ENCODE results near the gene PLCB4. TPM values are rescaled to one million over a fixed set of nuclear protein-coding genes. Genes with fewer than 3 reads are reported as not detected.

PLCB4 gene
- polyA plus RNA-seq, 1 of the 3 experiments (the other 2 are of a cell fraction): 5.5 TPM

DNA sequence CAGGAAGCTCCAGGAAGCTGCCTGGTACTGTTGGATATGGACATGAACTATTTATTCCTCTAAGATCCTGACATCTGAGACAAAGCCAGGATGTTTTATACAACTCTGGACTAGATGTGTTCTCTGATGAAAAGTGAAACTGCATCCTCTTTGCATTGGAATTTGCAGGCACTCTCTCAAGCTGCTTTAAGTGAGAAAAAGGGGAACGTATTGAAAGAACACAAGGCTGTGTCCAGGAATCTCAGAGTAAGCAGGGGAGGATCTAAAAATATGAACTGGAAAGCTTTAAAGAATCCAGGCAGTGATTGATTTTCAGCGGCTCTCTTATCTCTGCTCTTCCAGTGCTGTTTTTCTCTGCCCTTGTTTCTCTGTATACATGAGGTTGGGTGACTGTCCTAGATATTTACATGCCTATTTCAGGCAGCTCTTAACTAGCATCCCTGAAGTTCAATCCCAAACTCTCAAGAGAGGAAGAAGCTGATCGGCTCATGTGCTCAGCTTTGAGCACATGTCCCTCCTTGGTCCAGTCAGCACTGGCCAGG, 193.8 kb downstream of the PLCB4 start:
- Histone ChIP-seq H3K27me3 (ENCODE audit: insufficient read depth) (no peaks in the 10 kb centered on the region), H3K4me3 (ENCODE audit: low read depth in 2 of 2, low read length in 1 of 2) (no peak overlapping the region; a peak in 1 of 4 replicates), H3K79me2 (ENCODE audit: insufficient read depth) (no peaks in the 10 kb centered on the region), H3F3A (replicated peaks; ENCODE audit: insufficient read depth) (no peaks in the 10 kb centered on the region), H2AFZ (ENCODE audit: low read depth) (no peak overlapping the region), H3K4me2 (no peak overlapping the region; the same call in 1 of the 2 replicates), H3K36me3 (replicated peaks in 1 of 2; ENCODE audit: control insufficient read depth in 1 of 2, insufficient read depth in 2 of 2, low read length in 1 of 2) (no peaks in the 10 kb centered on the region), H3K4me1 (ENCODE audit: control insufficient read depth in 1 of 2, insufficient read depth in 2 of 2, low read depth in 1 of 2, low read length in 1 of 2) (peaks cover 0 to 4% of the 10 kb centered on the region in 2 experiments; a peak in 3 of 4 replicates), H3K9me2 (no peaks in the 10 kb centered on the region), H3K27ac (ENCODE audit: low read depth in 2 of 2, low read length in 1 of 2) (peak overlapping the region; percentile 1 to 58; a peak in 3 of 4 replicates), H3K9me3 (no peaks in the 10 kb centered on the region), H4K20me1 (ENCODE audit: insufficient read depth) (no peaks in the 10 kb centered on the region), H3K9ac (no peak overlapping the region)
- WGBS (ENCODE audit: low lambda C conversion rate): 78% methylated on average over 3 of the region's 3 CpGs
- no peak for TF ChIP-seq ELF1 (IDR thresholded peaks at IDR 0.05)
- TF ChIP-seq TCF12 (IDR thresholded peaks at IDR 0.05): no peak
- TF ChIP-seq, protein P1, sequence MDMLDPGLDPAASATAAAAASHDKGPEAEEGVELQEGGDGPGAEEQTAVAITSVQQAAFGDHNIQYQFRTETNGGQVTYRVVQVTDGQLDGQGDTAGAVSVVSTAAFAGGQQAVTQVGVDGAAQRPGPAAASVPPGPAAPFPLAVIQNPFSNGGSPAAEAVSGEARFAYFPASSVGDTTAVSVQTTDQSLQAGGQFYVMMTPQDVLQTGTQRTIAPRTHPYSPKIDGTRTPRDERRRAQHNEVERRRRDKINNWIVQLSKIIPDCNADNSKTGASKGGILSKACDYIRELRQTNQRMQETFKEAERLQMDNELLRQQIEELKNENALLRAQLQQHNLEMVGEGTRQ (IDR thresholded peaks at IDR 0.05; ENCODE audit: borderline replicate concordance, low read depth, low read length): no peak
- no peak for TF ChIP-seq FOSL2 (IDR thresholded peaks at IDR 0.05; ENCODE audit: borderline replicate concordance, low read depth)
- no peak for TF ChIP-seq SMC3 (IDR thresholded peaks at IDR 0.05; ENCODE audit: low read depth, low read length)
- TF ChIP-seq RFX5 (IDR thresholded peaks at IDR 0.05; ENCODE audit: low read length): no peak
- TF ChIP-seq ZBTB33 (IDR thresholded peaks at IDR 0.05; ENCODE audit: borderline replicate concordance, low read depth): no peak
- TF ChIP-seq, protein P2, sequence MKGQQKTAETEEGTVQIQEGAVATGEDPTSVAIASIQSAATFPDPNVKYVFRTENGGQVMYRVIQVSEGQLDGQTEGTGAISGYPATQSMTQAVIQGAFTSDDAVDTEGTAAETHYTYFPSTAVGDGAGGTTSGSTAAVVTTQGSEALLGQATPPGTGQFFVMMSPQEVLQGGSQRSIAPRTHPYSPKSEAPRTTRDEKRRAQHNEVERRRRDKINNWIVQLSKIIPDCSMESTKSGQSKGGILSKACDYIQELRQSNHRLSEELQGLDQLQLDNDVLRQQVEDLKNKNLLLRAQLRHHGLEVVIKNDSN (IDR thresholded peaks at IDR 0.05; ENCODE audit: borderline replicate concordance, low read depth): no peak
- no peak for TF ChIP-seq EP300 (IDR thresholded peaks at IDR 0.05; ENCODE audit: borderline replicate concordance in 1 of 2, low read depth in 1 of 2, low read length in 1 of 2)
- no peak for TF ChIP-seq GATA2 (CRISPR knock-in tag; IDR thresholded peaks at IDR 0.05)
- TF ChIP-seq FOXM1 (IDR thresholded peaks at IDR 0.05; ENCODE audit: low read depth): no peak
- no peak for TF ChIP-seq NRF1 (IDR thresholded peaks at IDR 0.05; ENCODE audit: low read depth, low read length)
- TF ChIP-seq RAD21 (IDR thresholded peaks at IDR 0.05; ENCODE audit: low read length): no peak
- TF ChIP-seq RCOR1 (IDR thresholded peaks at IDR 0.05; ENCODE audit: low read length): no peak
- TF ChIP-seq MXI1 (IDR thresholded peaks at IDR 0.05; ENCODE audit: low read depth, low read length): no peak
- no peak for TF ChIP-seq EZH2phosphoT487 (IDR thresholded peaks at IDR 0.05; ENCODE audit: borderline replicate concordance, low read depth)
- TF ChIP-seq POLR2AphosphoS5 (IDR thresholded peaks at IDR 0.05; ENCODE audit: low read depth, low read length): no peak
- no peak for DNase-seq
- CTCF ChIA-PET: interaction anchor here (0.6 kb wide), 1 partner anchor 149 kb away, joined by 4 read pairs; no protein-coding TSS in a partner anchor
- POLR2A ChIA-PET: no interaction called here

All from SK-N-SH (cell line).